Body of pancreas (tissue), 4 donors: ENCODE results near the gene PNPLA6.

Source experiments
- CTCF ChIP-seq, 7 experiments: fragments of 450-650 bp in 4 of 7; fragments of 200-600 bp in 3 of 7; sonication (generic) in 3 of 7; IDR thresholded peaks; one replicate each; pipeline ENCODE4 v1.5.1; 2016 to 2019; ENCODE audit warnings: antibody characterized with exemption in 7 of 7
- POLR2A ChIP-seq, 3 donors: fragments of 450-650 bp; IDR thresholded peaks; one replicate each; pipeline ENCODE4 v1.6.1; 2016; ENCODE audit warnings: antibody characterized with exemption in 3 of 3, mild to moderate bottlenecking in 2 of 3

DNA sequence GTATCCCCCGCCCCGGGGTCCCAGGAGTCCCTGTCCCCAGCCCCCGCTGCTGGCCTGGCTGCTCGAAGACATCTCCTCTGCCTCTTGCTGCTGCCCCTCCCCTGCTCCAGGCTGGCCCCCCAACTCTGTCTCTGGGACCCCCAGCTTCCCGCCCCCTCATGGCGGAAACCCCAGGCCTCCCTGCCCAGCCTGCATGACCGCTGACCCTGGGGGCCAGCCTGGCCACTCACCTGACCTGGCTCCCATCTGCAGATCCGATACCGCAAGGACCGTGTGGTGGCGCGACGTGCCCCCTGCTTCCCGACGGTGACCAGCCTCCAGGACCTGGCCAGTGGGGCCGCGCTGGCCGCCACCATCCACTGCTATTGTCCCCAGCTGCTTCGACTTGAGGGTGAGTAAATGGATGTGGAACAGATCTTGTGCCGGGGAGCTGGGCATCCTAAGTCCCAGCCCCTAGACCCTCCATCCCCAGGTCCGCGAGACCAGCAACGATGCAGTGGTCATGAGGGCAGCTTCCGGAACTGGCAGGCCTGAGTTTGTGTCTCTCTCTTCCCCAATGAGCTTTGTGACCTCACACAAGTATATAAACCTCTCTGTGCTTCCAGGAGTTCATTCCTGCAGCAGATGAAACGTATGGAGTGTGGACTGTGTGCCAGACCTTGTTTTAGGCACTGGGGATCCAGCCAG is 72.5 kb downstream of the PNPLA6 start:
- no peak for TF ChIP-seq CTCF (IDR thresholded peaks at IDR 0.05)
- no peak for TF ChIP-seq POLR2A (IDR thresholded peaks at IDR 0.05)
